Lung microvascular endothelial cell (primary cell): Measurements from ENCODE around the gene LRRK2. TPM values are rescaled to one million over a fixed set of nuclear protein-coding genes. Genes with fewer than 3 reads are reported as not detected.

Experiments used
- DNase-seq, 2 donors: peaks; one replicate each; pipeline versions ENCODE4 v3.0.0 to v3.0.0-alpha.2; 2010; ENCODE audit warnings: low read depth in 2 of 2
- total RNA-seq: library from RNA; depleted of rRNA; stranded (reverse); fragments of >200 nt; gene quantifications from 2 replicates; pipeline ENCODE4 v1.2.1, GENCODE V29; 2014

LRRK2 gene
- total RNA-seq, 1 donor from 2014 or later, result 0.20 TPM

- no peak for DNase-seq
Observed at GRCh38 chr12:40399656-40400055, 174.9 kb downstream of the LRRK2 start.

DNA sequence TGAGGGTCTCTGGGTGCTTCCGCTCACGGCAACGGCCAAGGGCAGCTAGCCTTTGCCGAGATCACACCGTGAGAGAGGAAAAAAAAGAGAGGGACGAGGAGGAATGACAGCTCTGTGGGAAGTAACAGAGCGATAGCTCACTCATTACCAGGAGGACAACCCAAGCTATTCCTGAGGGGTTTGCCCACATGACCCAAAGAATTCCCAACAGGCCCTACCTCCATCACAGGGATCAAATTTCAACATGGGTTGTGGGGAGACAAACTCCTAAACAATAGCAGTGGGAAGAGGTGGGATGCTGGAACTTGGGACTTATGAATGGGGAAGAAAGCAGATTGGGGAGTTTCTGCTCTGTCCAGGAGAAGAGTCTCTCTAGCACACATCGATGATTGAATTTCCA is 180.6 kb downstream of the LRRK2 start:
- no peak for DNase-seq

Other genes with a start within 250 kb of the LRRK2 start
- gene SLC2A13, start 118.9 kb upstream of the LRRK2 start, total RNA-seq, result 3.7 and 6.9 TPM in 2 replicates